ENCODE measurements around the gene RAB1A. TPM values are rescaled to one million over a fixed set of nuclear protein-coding genes. Genes with fewer than 3 reads are reported as not detected.
"Not testable (repeated sequence)": the region's sequence is repeated elsewhere in the genome, so short reads cannot be mapped to it uniquely, and the experiment has no call there.

RAB1A gene
- total RNA-seq, 1 donor from 2014 or later, result 91.7 TPM

DNA sequence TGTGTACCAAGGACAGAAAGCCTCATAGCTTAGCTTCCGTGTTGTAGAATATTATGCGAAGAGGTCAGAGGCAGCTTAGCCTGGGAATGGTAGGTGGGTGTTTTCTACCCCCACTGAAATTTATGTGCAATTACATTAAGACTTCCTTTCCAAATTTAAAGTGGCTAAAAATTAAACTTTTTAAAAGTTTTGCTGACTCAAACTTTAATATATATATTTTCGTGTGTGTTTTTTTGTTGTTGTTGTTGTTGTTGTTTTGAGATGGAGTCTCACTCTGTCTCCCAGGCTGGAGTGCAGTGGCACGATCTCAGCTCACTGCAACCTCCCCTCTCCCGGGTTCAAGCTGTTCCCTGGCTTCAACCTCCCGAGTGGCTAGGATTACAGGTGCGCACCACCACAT is 4.3 kb upstream of the RAB1A start:
- DNase-seq, result no peak

- no peak for DNase-seq
Measured at GRCh38 chr2:65133626-65134025, 3.7 kb upstream of the RAB1A start.

DNA sequence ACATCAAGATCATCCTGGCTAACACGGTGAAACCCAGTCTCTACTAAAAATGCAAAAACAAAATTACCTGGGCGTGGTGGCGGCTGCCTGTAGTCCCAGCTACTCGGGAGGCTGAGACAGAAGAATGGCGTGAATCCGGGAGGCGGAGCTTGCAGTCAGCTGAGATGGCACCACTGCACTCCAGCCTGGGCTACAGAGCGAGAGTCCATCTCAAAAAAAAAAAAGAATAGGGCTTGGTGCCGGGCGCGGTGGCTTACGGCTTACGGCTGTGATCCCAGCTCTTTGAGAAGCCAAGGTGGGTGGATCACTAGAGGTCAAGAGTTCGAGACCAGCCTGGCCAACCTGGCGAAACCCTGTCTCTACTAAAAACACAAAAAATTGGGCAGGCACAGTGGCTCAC is 3.0 kb upstream of the RAB1A start:
- DNase-seq, result not testable (repeated sequence)

- no peak for DNase-seq
Measured at GRCh38 chr2:65130664-65131175, 814 bp upstream of the RAB1A start.

- no peak for DNase-seq
Measured at GRCh38 chr2:65129286-65129825, 550 bp downstream of the RAB1A start.

DNA sequence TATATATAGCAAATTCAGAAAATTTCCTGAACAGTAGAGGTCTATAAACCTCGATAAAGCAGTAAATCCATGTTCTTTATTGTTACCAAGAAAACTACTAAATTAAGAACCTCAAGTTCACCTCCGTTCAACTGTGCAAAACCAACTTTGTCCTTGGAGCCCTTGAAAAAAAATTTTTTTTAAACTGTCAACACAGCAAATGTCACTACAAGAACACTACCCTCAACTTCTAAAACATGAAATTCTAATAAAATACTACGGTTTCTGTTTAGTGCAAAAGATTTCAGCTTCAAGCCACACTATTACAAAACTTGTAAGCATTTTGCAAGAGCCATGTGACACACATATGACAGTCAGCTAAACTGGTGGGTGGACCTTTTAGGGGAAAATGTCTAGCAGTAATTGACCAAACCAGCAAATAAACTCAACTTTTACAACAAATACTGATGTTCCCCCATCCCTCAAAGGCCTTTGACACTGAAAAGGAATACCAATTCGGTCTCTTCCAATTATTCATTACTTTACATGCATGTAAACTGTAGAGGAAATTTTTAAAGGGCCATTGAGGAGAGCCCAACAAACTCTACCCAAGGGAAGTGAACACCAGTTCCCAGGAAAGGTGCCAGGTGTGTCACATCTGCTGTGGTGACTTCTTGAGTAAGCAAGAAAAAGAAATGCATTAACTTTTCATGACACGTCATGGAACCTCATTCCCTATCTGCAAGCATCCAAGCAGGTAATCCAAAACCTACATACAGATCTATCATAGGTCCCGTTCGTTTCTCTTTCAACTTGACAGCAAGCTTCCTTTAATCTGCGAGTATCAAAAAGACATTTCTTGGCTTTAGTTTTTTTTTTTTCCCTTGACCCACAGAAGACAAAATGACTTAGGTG is 1.4 kb downstream of the RAB1A start:
- no peak for DNase-seq

GRCh38 chr2:65125457-65125856 is 4.4 kb downstream of the RAB1A start:
- DNase-seq, result not testable (repeated sequence)

GRCh38 chr2:65122313-65122712 is 7.6 kb downstream of the RAB1A start:
- DNase-seq, result no peak

DNA sequence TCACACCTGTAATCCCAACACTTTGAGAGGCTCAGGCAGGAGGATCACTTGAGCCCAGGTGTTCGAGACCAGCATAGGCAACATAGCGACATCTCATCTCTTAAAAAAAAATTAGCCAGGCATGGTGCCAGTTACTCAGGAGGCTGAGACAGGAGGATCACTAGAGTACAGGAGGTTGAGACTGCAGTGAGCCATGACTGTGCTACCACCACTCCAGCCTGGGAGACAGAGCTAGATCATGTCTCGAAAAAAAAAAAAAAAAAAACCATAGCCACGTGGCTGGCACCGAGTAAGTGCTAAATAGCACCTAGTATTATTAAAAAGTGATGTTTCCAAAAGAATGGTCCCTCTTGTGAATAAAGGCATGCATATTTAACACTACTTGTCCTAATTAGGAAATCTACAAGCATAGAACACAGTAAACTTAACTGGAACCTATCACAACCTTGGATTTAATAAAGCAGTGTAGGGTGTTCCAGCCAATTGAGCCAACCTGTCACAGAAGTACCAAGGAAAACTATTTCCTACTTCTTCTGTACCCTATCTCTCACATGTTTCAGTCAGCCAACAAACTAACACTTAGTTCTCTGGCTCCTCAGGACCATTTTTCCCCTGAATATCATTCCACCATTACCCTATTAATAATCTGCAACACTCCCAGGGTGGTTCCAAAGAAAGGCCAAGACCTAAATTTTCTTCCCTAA is 8.8 kb downstream of the RAB1A start:
- DNase-seq, result no peak

GRCh38 chr2:65116645-65117044 is 13.3 kb downstream of the RAB1A start:
- no peak for DNase-seq

DNA sequence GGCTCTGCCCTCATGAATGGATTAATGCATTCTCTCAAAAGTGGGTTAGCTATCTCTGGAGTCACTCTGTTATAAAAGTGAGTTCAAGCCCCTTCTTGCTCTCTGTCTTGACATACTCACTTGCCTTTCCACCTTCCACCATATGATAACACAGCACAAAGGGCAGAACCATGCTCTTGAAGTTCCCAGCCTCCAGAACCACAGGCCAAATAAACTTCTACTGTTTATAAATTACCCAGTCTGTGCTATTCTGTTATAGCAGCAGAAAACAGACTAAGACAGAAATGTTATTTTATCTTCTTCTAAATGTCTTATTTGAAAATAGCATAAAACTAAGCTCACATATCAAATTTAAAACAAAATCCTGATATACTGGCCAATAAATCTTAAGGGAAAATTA is 15.0 kb downstream of the RAB1A start:
- no peak for DNase-seq

GRCh38 chr2:65113816-65114215 is 16.1 kb downstream of the RAB1A start:
- no peak for DNase-seq

DNA sequence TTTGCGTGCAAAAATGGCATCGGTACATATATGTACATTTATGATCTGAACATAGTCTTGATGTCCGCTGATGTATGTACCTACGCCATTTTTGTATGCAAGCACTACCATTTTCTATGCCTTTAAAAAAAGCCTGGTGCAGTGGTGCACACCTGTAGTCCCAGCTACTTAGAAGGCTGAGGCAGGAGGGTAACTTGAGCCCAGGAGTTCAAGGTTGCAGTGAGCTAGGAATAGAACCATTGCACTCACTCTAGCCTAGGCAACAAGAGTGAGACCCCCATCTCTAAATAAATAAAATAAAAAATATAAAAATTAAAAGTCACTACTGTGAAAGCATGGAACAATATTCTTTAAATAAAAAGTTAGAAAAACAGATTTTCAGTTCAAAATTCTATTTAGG is 16.7 kb downstream of the RAB1A start:
- no peak for DNase-seq

DNA sequence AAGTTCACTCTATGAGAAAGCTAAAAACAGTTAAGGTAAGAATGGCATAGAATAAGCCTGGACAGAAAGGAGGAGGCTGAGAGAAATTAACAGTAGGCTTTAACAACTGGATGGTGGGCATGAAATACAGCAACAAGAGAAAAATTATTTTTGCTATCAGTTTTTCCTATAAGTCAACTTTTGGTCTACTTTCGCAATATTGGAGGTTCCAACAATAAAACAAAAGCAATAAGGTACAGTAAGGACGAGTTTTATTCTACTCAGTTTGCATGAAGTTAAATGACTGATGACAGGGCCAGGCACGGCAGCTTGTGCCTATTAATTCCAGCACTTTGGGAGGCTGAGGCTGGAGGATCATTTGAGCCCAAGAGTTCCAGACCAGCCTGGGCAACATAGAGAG is 17.3 kb downstream of the RAB1A start:
- DNase-seq, result no peak

GRCh38 chr2:65108780-65109179 is 21.1 kb downstream of the RAB1A start:
- no peak for DNase-seq

GRCh38 chr2:65107530-65107929 is 22.4 kb downstream of the RAB1A start:
- DNase-seq, result no peak

- DNase-seq, result no peak
Measured at GRCh38 chr2:65103013-65103715, 26.7 kb downstream of the RAB1A start.

DNA sequence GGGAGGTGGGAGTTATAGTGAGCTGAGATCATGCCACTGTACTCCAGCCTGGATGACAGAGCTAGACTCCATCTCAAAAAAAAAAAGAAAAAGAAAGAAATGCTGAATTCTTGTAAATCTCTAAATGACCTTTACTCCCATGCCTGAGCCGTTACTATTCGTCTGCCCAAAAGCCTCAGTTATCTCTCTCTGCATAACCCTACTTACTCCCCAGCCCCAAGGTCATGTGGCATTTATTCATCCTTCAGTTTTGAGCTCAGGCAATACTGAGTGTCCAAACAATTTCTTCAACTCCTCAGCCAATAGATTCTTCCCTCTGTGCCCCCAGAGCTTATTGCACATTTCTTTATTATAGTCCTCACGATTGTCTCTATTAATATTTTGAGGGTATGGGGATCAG is 28.8 kb downstream of the RAB1A start:
- no peak for DNase-seq

- no peak for DNase-seq
Measured at GRCh38 chr2:65098741-65099140, 31.2 kb downstream of the RAB1A start.

- no peak for DNase-seq
Measured at GRCh38 chr2:65097844-65098243, 32.1 kb downstream of the RAB1A start.

- DNase-seq, result no peak
Measured at GRCh38 chr2:65096948-65097347, 33.0 kb downstream of the RAB1A start.

- no peak for DNase-seq
Measured at GRCh38 chr2:65093211-65093610, 36.7 kb downstream of the RAB1A start.

DNA sequence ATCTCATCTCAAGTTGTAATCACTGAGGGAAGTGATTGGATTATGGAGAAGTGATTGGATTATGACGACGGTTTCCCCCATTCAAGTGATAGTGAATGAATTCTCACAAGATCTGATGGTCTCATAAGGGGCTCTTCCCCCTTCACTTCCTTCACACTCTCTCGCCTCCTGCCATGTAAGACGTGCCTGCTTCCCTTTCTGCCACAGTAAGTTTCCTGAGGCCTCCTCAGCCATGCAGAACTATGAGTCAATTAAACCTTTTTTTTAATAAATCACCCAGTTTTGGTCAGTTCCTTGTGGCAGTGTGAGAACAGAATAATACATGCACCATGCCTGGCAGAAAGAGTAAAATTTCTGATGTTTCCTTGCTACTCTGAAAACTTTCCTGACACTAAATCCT is 37.1 kb downstream of the RAB1A start:
- no peak for DNase-seq
